Measurements from ENCODE around the gene SURF6.

Gene SURF6

GRCh38 chr9:133347985-133348717 lies 12.2 kb upstream of the SURF6 start, which contains the start of the genes MED22 and RPL7A:
MED22 (minus strand) TSS chr9:133348131; CDS start chr9:133346662, 1,469 bp downstream.
RPL7A (plus strand) TSS chr9:133348218; CDS start chr9:133348244, 26 bp downstream.
- peak within 1 kb of the TSS; percentile 86 to 88 for H3K27ac ChIP-seq (ENCODE audit: low read depth in 2 of 2, low read length in 2 of 2)
- H3K4me3 ChIP-seq (ENCODE audit: low read length in 2 of 2): peak within 1 kb of the TSS; percentile 89 to 95
- peaks cover 18 to 20% of the 10 kb centered on the region in 2 donors for H3K4me1 ChIP-seq (ENCODE audit: control insufficient read depth in 2 of 2, insufficient read depth in 2 of 2, low read length in 2 of 2)
- peaks cover 61 to 67% of the 10 kb centered on the region in 2 donors for H3K36me3 ChIP-seq (ENCODE audit: control insufficient read depth in 2 of 2, insufficient read depth in 2 of 2, low read length in 2 of 2)
- no peaks in the 10 kb centered on the region for H3K27me3 ChIP-seq (ENCODE audit: control insufficient read depth in 2 of 2, insufficient read depth in 2 of 2, low read length in 2 of 2)
- no peaks in the 10 kb centered on the region for H3K9me3 ChIP-seq (ENCODE audit: control insufficient read depth in 2 of 2, low read length in 2 of 2)
- peak within 1 kb of the TSS; percentile 84 to 98 for H3K9ac ChIP-seq (ENCODE audit: low read depth in 1 of 2, low read length in 2 of 2)

- Histone ChIP-seq H3K27ac (ENCODE audit: low read depth in 2 of 2, low read length in 2 of 2) (peak overlapping the region; percentile 86 to 88), H3K9ac (ENCODE audit: low read depth in 1 of 2, low read length in 2 of 2) (peak overlapping the region; percentile 84 to 98), H3K9me3 (ENCODE audit: control insufficient read depth in 2 of 2, low read length in 2 of 2) (no peaks in the 10 kb centered on the region), H3K27me3 (ENCODE audit: control insufficient read depth in 2 of 2, insufficient read depth in 2 of 2, low read length in 2 of 2) (no peaks in the 10 kb centered on the region), H3K4me3 (ENCODE audit: low read length in 2 of 2) (peak overlapping the region; percentile 89 to 95), H3K4me1 (ENCODE audit: control insufficient read depth in 2 of 2, insufficient read depth in 2 of 2, low read length in 2 of 2) (peaks cover 18 to 20% of the 10 kb centered on the region in 2 donors), H3K36me3 (ENCODE audit: control insufficient read depth in 2 of 2, insufficient read depth in 2 of 2, low read length in 2 of 2) (peaks cover 60 to 67% of the 10 kb centered on the region in 2 donors)
Measured at GRCh38 chr9:133347515-133347984, 11.6 kb upstream of the SURF6 start.

- H3K36me3 ChIP-seq (ENCODE audit: control insufficient read depth in 2 of 2, insufficient read depth in 2 of 2, low read length in 2 of 2): peaks cover 48 to 61% of the 10 kb centered on the region in 2 donors
- no peaks in the 10 kb centered on the region for H3K27me3 ChIP-seq (ENCODE audit: control insufficient read depth in 2 of 2, insufficient read depth in 2 of 2, low read length in 2 of 2)
- H3K4me1 ChIP-seq (ENCODE audit: control insufficient read depth in 2 of 2, insufficient read depth in 2 of 2, low read length in 2 of 2): peaks cover 18 to 26% of the 10 kb centered on the region in 2 donors
- H3K27ac ChIP-seq (ENCODE audit: low read depth in 2 of 2, low read length in 2 of 2): peak overlapping the region in 1 of 2 donors; percentile 88
- peak overlapping the region; percentile 89 to 95 for H3K4me3 ChIP-seq (ENCODE audit: low read length in 2 of 2)
- H3K9me3 ChIP-seq (ENCODE audit: control insufficient read depth in 2 of 2, low read length in 2 of 2): no peaks in the 10 kb centered on the region
- peak overlapping the region; percentile 68 to 84 for H3K9ac ChIP-seq (ENCODE audit: low read depth in 1 of 2, low read length in 2 of 2)
Measured at GRCh38 chr9:133346021-133346785, 10.2 kb upstream of the SURF6 start.

GRCh38 chr9:133345596-133345995 lies 9.6 kb upstream of the SURF6 start:
- Histone ChIP-seq H3K36me3 (ENCODE audit: control insufficient read depth in 2 of 2, insufficient read depth in 2 of 2, low read length in 2 of 2) (peaks cover 42 to 61% of the 10 kb centered on the region in 2 donors), H3K4me1 (ENCODE audit: control insufficient read depth in 2 of 2, insufficient read depth in 2 of 2, low read length in 2 of 2) (peaks cover 18 to 26% of the 10 kb centered on the region in 2 donors), H3K27ac (ENCODE audit: low read depth in 2 of 2, low read length in 2 of 2) (no peak overlapping the region), H3K4me3 (ENCODE audit: low read length in 2 of 2) (no peak overlapping the region), H3K9me3 (ENCODE audit: control insufficient read depth in 2 of 2, low read length in 2 of 2) (no peaks in the 10 kb centered on the region), H3K9ac (ENCODE audit: low read depth in 1 of 2, low read length in 2 of 2) (no peak overlapping the region), H3K27me3 (ENCODE audit: control insufficient read depth in 2 of 2, insufficient read depth in 2 of 2, low read length in 2 of 2) (no peaks in the 10 kb centered on the region)

GRCh38 chr9:133344979-133345378 lies 9.0 kb upstream of the SURF6 start:
- no peak overlapping the region for H3K9ac ChIP-seq (ENCODE audit: low read depth in 1 of 2, low read length in 2 of 2)
- no peak overlapping the region for H3K27ac ChIP-seq (ENCODE audit: low read depth in 2 of 2, low read length in 2 of 2)
- peaks cover 36 to 61% of the 10 kb centered on the region in 2 donors for H3K36me3 ChIP-seq (ENCODE audit: control insufficient read depth in 2 of 2, insufficient read depth in 2 of 2, low read length in 2 of 2)
- no peaks in the 10 kb centered on the region for H3K27me3 ChIP-seq (ENCODE audit: control insufficient read depth in 2 of 2, insufficient read depth in 2 of 2, low read length in 2 of 2)
- peaks cover 18 to 26% of the 10 kb centered on the region in 2 donors for H3K4me1 ChIP-seq (ENCODE audit: control insufficient read depth in 2 of 2, insufficient read depth in 2 of 2, low read length in 2 of 2)
- no peaks in the 10 kb centered on the region for H3K9me3 ChIP-seq (ENCODE audit: control insufficient read depth in 2 of 2, low read length in 2 of 2)
- no peak overlapping the region for H3K4me3 ChIP-seq (ENCODE audit: low read length in 2 of 2)

GRCh38 chr9:133344071-133344470 lies 8.1 kb upstream of the SURF6 start:
- H3K27ac ChIP-seq (ENCODE audit: low read depth in 2 of 2, low read length in 2 of 2): no peak overlapping the region
- H3K9me3 ChIP-seq (ENCODE audit: control insufficient read depth in 2 of 2, low read length in 2 of 2): no peaks in the 10 kb centered on the region
- no peak overlapping the region for H3K9ac ChIP-seq (ENCODE audit: low read depth in 1 of 2, low read length in 2 of 2)
- peaks cover 12 to 21% of the 10 kb centered on the region in 2 donors for H3K4me1 ChIP-seq (ENCODE audit: control insufficient read depth in 2 of 2, insufficient read depth in 2 of 2, low read length in 2 of 2)
- no peak overlapping the region for H3K4me3 ChIP-seq (ENCODE audit: low read length in 2 of 2)
- H3K27me3 ChIP-seq (ENCODE audit: control insufficient read depth in 2 of 2, insufficient read depth in 2 of 2, low read length in 2 of 2): no peaks in the 10 kb centered on the region
- peaks cover 27 to 56% of the 10 kb centered on the region in 2 donors for H3K36me3 ChIP-seq (ENCODE audit: control insufficient read depth in 2 of 2, insufficient read depth in 2 of 2, low read length in 2 of 2)

- Histone ChIP-seq H3K4me1 (ENCODE audit: control insufficient read depth in 2 of 2, insufficient read depth in 2 of 2, low read length in 2 of 2) (peaks cover 10 to 15% of the 10 kb centered on the region in 2 donors), H3K4me3 (ENCODE audit: low read length in 2 of 2) (no peak overlapping the region), H3K9me3 (ENCODE audit: control insufficient read depth in 2 of 2, low read length in 2 of 2) (no peaks in the 10 kb centered on the region), H3K9ac (ENCODE audit: low read depth in 1 of 2, low read length in 2 of 2) (no peak overlapping the region), H3K27ac (ENCODE audit: low read depth in 2 of 2, low read length in 2 of 2) (no peak overlapping the region), H3K27me3 (ENCODE audit: control insufficient read depth in 2 of 2, insufficient read depth in 2 of 2, low read length in 2 of 2) (no peaks in the 10 kb centered on the region), H3K36me3 (ENCODE audit: control insufficient read depth in 2 of 2, insufficient read depth in 2 of 2, low read length in 2 of 2) (peaks cover 26 to 55% of the 10 kb centered on the region in 2 donors)
Measured at GRCh38 chr9:133342570-133342969, 6.6 kb upstream of the SURF6 start.

GRCh38 chr9:133342069-133342406 lies 6.0 kb upstream of the SURF6 start:
- Histone ChIP-seq H3K27me3 (ENCODE audit: control insufficient read depth in 2 of 2, insufficient read depth in 2 of 2, low read length in 2 of 2) (no peaks in the 10 kb centered on the region), H3K36me3 (ENCODE audit: control insufficient read depth in 2 of 2, insufficient read depth in 2 of 2, low read length in 2 of 2) (peaks cover 26 to 55% of the 10 kb centered on the region in 2 donors), H3K27ac (ENCODE audit: low read depth in 2 of 2, low read length in 2 of 2) (peak overlapping the region; percentile 5 to 43), H3K9me3 (ENCODE audit: control insufficient read depth in 2 of 2, low read length in 2 of 2) (no peaks in the 10 kb centered on the region), H3K9ac (ENCODE audit: low read depth in 1 of 2, low read length in 2 of 2) (no peak overlapping the region), H3K4me1 (ENCODE audit: control insufficient read depth in 2 of 2, insufficient read depth in 2 of 2, low read length in 2 of 2) (peaks cover 10 to 14% of the 10 kb centered on the region in 2 donors), H3K4me3 (ENCODE audit: low read length in 2 of 2) (no peak overlapping the region)

- Histone ChIP-seq H3K9ac (ENCODE audit: low read depth in 1 of 2, low read length in 2 of 2) (no peak overlapping the region), H3K4me3 (ENCODE audit: low read length in 2 of 2) (no peak overlapping the region), H3K4me1 (ENCODE audit: control insufficient read depth in 2 of 2, insufficient read depth in 2 of 2, low read length in 2 of 2) (peaks cover 6 to 10% of the 10 kb centered on the region in 2 donors), H3K36me3 (ENCODE audit: control insufficient read depth in 2 of 2, insufficient read depth in 2 of 2, low read length in 2 of 2) (peaks cover 26 to 55% of the 10 kb centered on the region in 2 donors), H3K27me3 (ENCODE audit: control insufficient read depth in 2 of 2, insufficient read depth in 2 of 2, low read length in 2 of 2) (no peaks in the 10 kb centered on the region), H3K27ac (ENCODE audit: low read depth in 2 of 2, low read length in 2 of 2) (peak overlapping the region in 1 of 2 donors; percentile 43), H3K9me3 (ENCODE audit: control insufficient read depth in 2 of 2, low read length in 2 of 2) (no peaks in the 10 kb centered on the region)
Measured at GRCh38 chr9:133341369-133342068, 5.5 kb upstream of the SURF6 start.
